ENCODE results near the gene GBA2.

DNA sequence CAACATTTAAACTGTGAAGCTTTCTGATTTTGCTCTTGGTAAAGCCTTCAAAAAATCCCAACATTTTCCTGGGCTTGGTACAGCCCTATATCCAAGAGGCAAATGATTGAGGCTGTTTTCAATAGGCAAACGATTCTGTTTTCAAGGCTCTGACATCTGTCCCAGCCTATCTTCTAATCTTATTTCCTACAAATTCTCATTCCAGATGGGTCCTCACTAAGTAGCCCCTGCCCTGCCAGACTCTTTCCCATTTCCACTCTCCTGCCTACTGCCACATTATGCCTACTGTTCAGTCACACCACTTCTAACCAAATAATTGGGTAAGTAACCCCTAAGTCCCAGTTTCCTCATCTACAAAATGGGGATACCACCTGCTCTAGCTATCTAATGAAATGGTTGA lies 3.5 kb downstream of the GBA2 start:
- TF ChIP-seq, protein P1, sequence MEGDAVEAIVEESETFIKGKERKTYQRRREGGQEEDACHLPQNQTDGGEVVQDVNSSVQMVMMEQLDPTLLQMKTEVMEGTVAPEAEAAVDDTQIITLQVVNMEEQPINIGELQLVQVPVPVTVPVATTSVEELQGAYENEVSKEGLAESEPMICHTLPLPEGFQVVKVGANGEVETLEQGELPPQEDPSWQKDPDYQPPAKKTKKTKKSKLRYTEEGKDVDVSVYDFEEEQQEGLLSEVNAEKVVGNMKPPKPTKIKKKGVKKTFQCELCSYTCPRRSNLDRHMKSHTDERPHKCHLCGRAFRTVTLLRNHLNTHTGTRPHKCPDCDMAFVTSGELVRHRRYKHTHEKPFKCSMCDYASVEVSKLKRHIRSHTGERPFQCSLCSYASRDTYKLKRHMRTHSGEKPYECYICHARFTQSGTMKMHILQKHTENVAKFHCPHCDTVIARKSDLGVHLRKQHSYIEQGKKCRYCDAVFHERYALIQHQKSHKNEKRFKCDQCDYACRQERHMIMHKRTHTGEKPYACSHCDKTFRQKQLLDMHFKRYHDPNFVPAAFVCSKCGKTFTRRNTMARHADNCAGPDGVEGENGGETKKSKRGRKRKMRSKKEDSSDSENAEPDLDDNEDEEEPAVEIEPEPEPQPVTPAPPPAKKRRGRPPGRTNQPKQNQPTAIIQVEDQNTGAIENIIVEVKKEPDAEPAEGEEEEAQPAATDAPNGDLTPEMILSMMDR (IDR thresholded peaks at IDR 0.05 in 2 of 3, conservative IDR thresholded peaks at IDR 0.05 in 1 of 3; ENCODE audit: borderline replicate concordance in 1 of 3, insufficient read depth in 1 of 3, low read depth in 2 of 3, low read length in 2 of 3), result no peak
- TF ChIP-seq EGR1 (IDR thresholded peaks at IDR 0.05; ENCODE audit: low read depth), result no peak
